H7 (cell line): Measurements from ENCODE around the gene GSG1. TPM values are rescaled to one million over a fixed set of nuclear protein-coding genes. Genes with fewer than 3 reads are reported as not detected.
A peak's percentile ranks its signal among the peaks of the same experiment; 100 is the strongest.

Source experiments
- DNase-seq: peaks from one replicate; pipeline ENCODE4 v3.0.0; 2012
- H3K27me3 ChIP-seq: 2 replicates; pipeline ENCODE4 v1.6.0; 2011; ENCODE audit warnings: mild to moderate bottlenecking, low read length; ENCODE audit not compliant: control insufficient read depth, insufficient read depth
- H3K36me3 ChIP-seq: replicated peaks from 2 replicates; pipeline ENCODE4 v1.5.1; 2011; ENCODE audit warnings: low read length; ENCODE audit not compliant: control insufficient read depth, insufficient read depth
- H3K4me3 ChIP-seq: 2 replicates; pipeline ENCODE4 v1.5.1; 2011; ENCODE audit warnings: low read depth, mild to moderate bottlenecking, control low read depth, low read length, moderate library complexity; ENCODE audit not compliant: insufficient read depth
- total RNA-seq: library from RNA; depleted of rRNA; stranded (reverse); fragments of >200 nt; shearing (Covaris generic); gene quantifications from 2 replicates; pipeline ENCODE4 v1.2.3, GENCODE V29; 2014; rRNA removed

Gene GSG1
- 0.07 TPM in 1 of 2 replicates, not detected in the other for total RNA-seq

DNA sequence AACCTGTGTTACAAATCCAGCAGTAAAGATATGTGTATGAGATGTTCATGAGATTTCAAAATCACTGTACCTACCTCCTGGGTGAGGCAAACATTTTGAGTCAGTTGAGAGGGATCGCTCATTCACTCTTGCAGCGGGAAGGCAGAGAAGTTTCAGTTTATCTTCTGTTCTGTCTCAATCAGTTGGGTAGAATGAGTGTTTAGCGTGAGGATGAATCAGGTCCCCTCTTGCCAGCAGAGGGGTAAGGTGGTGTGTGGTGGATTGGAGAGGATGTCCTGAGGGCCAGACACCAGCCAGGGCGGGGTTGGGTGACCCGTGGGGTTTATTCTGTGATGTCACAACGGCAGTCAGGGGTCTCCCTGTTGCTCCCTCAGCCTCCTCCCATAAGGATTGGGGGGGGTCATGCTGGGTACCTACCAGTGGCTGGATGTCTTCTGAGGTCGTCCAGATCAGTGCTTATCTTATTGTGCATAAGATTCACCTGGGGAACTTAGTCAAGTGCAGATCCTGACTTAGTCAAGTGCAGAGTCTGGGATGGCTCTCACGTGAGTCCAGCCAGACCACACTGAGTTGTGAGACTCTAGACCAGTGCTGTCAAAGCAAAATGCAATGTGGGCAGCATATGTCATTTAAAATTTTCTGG is at the start of gene GSG1:
GSG1 (minus strand) TSS at position 277 of the 643 bp plus-strand sequence; CDS start at position 122, 155 bp downstream.
- Histone ChIP-seq H3K27me3 (no peaks in the 10 kb centered on the region), H3K4me3 (no peak within 1 kb of the TSS), H3K36me3 (no peaks in the 10 kb centered on the region)
- no peak for DNase-seq

DNA sequence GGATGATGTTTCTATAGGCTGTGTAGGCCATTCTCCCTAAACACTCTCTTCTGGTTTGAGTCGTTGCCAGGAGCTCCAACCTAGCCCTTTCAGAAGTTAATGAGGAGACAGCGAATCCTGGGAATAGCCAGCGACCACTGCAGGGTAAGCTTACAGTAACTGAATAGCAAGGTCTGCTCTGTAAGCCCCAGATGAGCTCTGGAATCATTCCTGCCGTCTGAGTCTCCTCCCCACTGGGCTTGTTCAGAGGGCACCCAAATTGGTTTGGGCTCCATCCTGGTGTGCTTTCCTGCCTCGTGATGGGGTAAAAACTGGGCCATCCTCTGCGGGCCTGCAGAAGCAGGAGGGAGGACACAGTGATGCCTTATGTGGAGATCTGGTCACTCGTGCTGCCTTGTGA is 49.7 kb upstream of the GSG1 start:
- Histone ChIP-seq H3K27me3 (no peaks in the 10 kb centered on the region), H3K36me3 (no peaks in the 10 kb centered on the region), H3K4me3 (no peak overlapping the region)
- peak; percentile 24 for DNase-seq

DNA sequence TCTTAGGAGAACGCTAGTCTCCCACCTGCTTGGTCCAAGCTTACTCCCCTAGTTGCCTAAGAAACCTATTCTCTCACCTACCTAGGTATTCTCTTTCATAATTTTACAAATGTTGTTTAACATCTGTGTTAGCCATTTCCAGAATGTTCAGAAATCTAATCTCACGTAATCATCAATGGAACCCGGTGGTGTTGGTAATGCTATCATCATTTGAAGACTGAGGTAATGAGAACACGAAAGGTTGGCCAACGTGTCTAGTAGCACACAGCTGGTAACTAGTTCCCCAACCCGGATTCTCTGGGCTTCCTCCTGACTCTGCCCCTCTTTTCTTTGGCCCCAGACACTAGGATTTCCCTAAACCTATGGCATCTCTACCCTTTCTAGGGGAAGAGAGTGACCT is 49.3 kb upstream of the GSG1 start:
- H3K4me3 ChIP-seq, result no peak overlapping the region
- no peaks in the 10 kb centered on the region for H3K27me3 ChIP-seq
- no peaks in the 10 kb centered on the region for H3K36me3 ChIP-seq
- no peak for DNase-seq

DNA sequence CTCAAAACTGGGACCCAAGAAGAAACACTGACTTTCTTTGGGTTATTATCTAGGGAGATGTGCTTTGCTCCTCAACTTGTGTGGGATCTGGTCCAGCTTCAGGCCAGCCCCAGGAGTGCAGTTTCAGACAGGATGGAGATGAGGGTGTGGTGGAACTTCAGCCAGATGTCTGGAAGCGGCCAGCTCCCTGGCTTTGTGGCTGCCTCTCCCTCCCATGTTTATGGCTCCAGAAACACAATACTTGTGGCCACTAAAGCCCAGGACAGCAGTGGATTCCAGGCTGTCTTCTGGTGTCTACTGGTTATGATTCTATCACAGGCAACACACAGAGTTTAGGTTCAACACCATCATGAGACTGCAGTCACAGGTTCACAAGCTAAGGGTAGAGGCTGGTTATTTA is 48.8 kb upstream of the GSG1 start:
- H3K27me3 ChIP-seq, result no peaks in the 10 kb centered on the region
- DNase-seq, result no peak
- H3K4me3 ChIP-seq, result no peak overlapping the region
- H3K36me3 ChIP-seq, result no peaks in the 10 kb centered on the region

DNA sequence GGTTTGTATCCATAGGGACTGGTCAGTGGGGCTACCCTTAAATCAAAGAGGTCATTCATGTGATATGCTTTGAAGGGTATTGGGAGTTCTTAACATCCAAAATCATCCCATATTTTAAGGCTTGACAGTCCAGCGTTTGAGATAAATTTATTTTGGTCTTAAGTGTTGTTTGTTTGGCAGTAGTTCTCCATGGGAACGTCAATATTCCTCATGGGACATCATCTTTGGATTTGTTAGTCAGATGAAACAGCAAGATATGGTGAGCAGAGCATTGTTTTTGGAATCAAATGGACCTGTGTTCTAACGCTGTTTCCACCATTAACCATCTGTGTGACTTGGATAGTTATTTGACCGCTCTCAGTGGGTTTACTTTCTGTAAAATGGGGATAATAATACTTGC is 45.9 kb upstream of the GSG1 start:
- Histone ChIP-seq H3K4me3 (no peak overlapping the region), H3K27me3 (no peaks in the 10 kb centered on the region), H3K36me3 (no peaks in the 10 kb centered on the region)
- no peak for DNase-seq

DNA sequence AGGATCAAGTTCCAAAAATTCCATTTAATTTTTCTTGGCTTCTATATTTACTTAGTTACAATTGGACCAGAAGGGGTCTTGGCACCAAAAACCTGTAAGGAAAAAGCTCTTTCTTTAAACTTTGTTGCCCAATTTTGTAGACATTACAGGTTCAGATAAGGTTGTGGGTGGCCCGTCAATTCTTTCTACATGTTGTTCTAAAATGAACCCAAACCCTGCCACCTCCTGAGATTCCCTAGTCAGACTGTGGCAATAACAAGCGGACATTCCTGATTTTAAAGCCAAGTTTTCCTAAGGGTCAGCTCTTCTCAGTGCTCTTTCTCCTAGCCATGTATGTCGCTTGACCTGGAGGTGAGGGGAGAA is 45.0 kb upstream of the GSG1 start:
- DNase-seq, result no peak
- Histone ChIP-seq H3K27me3 (no peaks in the 10 kb centered on the region), H3K4me3 (no peak overlapping the region), H3K36me3 (no peaks in the 10 kb centered on the region)

DNA sequence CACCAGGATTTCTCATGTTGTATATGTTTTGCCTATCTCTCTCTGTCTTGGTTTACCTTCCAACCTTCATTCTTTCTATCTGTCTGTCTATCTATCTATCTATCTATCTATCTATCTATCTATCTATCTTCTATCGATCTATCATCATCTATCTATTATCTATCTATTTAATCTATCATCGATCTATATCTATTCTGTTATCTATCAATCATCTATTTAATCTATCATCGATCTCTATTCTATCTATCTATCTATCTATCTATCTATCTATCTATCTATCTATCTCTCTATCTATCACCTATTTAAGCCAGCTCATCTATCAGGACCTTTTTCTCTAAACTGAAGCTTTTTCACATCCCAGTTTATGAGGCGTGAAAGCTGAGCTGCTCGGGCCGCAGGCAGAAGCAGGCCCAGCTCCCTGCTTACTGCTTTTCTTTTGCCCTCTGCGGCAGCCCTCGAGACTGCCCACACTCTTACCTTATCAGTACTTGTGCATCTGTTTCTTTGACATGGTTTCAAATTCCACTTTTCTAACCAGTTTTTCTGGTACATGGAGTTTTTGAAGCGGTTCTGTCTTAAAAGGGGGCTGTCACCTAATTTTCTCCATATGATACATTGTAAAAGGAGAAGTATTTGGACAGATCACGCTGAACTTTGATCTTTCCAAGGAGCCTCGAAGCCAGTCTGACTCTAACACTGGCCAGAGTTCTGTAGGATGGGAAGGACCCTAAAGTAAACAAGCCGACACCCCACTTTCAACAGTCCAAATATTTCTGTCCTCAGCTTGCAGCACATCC is 44.4 kb upstream of the GSG1 start:
- no peak for DNase-seq
- Histone ChIP-seq H3K27me3 (no peaks in the 10 kb centered on the region), H3K36me3 (no peaks in the 10 kb centered on the region), H3K4me3 (no peak overlapping the region)

DNA sequence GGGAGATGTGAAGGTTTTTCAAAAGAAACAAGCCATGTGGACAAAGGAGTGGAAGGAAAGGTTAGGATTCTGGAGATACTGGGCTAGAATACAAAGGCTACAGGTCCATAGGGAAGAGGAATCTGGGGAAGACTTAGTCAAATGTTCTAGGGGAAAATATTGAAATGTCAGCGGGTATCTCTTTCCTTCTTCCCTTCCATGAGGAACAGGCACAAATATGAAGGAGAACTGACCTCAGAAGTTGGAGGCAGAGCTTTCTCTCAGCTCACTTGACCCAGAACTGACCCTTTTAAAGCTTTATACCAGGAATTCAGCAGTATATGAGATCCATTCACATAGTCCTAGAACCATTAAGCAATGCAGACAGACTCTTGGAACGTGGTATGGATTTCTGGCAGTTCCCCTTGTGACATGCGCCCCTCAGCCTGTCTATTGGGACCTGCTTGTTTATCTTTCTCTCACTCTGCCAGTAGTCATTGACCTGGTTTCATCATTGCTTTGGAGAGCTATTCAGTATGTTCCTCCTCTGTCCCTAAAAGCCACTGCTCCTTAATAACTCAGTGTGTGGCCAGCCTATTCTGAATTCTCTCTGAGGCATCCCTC is 43.0 kb upstream of the GSG1 start:
- H3K27me3 ChIP-seq, result no peaks in the 10 kb centered on the region
- H3K36me3 ChIP-seq, result no peaks in the 10 kb centered on the region
- no peak for DNase-seq
- H3K4me3 ChIP-seq, result no peak overlapping the region

DNA sequence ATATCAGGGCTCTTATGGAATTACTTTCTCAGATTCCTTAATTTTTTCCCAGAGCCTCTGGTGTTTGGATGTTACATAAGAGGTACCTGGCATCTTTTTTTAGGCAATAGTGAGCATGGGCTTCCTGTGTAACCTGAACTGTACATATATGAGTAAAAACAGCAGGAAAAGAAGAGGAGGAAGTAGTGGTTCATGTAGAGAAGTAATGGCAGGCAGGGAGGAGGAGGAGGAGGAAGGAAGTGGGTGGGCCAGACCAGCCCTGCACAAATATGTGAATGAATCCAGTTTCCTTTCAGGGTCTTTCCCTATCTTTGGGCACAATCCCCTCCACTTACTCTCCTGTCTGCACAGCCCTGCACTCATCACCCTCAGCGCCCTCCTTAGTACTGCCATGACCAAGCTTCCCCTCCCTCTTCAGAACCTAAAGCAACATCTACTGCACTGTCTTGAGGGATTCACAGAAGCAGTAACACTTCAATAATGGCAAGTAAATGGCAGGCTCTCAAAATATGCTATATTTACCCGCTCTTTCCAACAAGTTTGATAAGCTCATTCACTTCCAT is 40.9 kb upstream of the GSG1 start:
- H3K36me3 ChIP-seq, result no peaks in the 10 kb centered on the region
- no peaks in the 10 kb centered on the region for H3K27me3 ChIP-seq
- H3K4me3 ChIP-seq, result no peak overlapping the region
- DNase-seq, result no peak

DNA sequence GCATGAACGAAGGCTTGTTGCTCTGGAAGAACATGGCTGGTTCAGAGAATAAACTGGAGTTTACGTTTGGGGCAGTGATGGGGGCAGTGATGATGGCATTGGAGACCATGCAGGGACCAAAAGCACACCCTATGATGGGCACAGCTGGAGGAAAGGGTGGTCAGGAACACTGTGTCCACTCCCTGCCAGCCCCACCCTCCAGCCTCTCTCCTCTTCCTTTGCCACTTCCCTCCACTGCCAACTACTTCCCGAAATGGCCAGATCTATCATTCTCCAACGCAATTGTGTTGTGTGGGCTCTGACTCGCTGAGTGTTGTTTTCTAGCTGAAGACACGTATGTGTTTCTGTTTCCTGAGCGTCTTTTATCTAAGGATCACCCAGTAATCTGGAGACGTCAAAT is 39.3 kb upstream of the GSG1 start:
- Histone ChIP-seq H3K4me3 (no peak overlapping the region), H3K27me3 (no peaks in the 10 kb centered on the region), H3K36me3 (no peaks in the 10 kb centered on the region)
- DNase-seq, result no peak

DNA sequence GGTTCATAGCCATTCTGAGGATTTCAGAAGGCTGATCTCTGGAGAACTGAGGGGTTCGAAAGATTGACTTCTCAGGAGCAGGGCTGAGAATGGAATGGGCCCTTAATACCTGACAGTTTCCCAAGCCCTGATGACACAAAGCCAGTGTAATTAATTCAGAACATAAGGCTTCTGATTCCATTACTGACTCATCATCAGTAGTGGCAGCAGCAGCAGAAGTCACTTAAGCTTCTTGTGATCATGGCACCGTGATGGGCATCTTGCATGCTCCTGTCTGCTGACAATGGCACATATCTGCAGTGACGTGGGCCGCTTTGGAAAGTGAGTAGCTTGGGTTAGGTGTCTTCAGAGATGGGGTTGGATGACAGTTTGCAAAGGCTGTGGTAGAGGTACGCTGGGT is 38.2 kb upstream of the GSG1 start:
- H3K27me3 ChIP-seq, result no peaks in the 10 kb centered on the region
- no peak for DNase-seq
- no peaks in the 10 kb centered on the region for H3K36me3 ChIP-seq
- H3K4me3 ChIP-seq, result no peak overlapping the region

DNA sequence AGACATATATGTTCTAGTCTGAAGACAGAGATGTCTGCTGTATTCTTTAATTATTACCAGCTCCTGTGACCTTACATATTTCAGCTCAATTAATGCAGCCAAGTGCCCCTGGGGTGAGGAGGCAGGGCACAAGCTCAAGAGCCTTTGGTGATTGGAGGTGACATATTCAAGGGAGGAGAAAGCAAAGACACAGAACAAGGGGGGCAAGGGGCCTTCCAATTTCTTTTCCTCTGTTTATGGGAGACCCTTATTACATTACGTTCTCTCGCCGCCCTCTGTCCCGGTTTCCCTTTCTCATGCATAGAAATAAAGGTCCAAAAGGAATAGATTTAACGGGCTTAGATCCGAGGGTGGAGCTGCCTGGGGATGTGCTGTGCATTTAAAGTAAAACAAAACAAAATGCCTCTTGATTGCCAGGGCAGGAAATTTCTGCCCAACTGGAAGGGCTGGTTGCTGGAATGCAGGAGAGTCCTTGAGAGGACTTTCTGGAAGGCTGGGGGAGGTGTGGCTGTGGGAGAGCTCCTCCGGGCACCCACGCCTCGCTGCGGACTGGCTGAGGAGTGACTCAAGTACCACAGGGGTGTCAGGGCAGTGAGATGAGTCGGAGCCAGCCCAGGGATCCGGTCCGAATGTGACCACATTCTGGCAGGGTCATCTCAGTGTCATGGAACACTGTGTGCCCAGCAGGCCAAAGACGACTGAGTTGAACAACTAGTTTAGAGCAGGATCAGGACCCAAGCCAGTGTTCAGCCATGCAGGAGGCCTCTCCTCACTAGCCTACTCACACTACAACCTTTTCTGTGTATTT is 32.1 kb upstream of the GSG1 start:
- Histone ChIP-seq H3K36me3 (no peaks in the 10 kb centered on the region), H3K27me3 (no peaks in the 10 kb centered on the region), H3K4me3 (no peak overlapping the region)
- DNase-seq, result peak; percentile 23

DNA sequence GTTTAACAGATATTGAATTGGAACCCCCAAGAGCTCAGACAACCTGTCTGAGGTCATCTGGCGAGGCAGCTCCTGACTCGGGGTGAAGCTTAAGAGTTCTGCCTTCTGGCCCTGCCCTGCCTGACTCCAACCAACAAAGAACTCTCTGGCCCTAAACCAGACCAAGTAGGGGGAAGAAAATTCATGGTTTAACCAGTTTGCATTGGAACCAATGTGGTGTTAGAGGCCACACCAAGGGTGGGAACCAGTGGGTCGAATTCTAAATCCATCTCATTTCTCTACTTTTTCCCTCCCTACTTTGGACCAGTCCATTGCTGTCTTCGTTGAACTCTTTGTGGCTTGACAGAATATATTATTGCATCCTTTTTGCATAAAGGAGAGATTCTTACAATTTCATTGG is 30.4 kb upstream of the GSG1 start:
- Histone ChIP-seq H3K4me3 (no peak overlapping the region), H3K36me3 (no peaks in the 10 kb centered on the region), H3K27me3 (no peaks in the 10 kb centered on the region)
- no peak for DNase-seq

DNA sequence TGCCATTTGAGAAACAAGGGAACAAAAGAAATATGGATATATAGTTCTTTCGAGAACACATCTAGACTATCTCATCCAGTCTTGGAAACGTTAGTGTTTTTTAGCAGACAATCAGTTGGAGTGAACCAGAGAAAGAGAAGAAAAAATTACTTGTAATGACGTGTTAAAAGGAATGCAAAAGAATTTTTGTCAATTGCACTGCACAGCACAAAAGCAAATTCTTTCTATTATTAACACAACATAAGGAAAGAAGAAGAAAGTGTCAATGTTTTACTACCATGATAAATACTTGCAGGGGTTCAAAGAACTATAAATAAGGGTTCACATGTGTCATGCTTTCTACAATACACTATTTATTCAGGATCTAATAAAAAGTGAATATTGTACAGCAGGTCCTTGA is 27.5 kb upstream of the GSG1 start:
- no peaks in the 10 kb centered on the region for H3K27me3 ChIP-seq
- H3K4me3 ChIP-seq, result no peak overlapping the region
- H3K36me3 ChIP-seq, result no peaks in the 10 kb centered on the region
- no peak for DNase-seq
